Gastrocnemius medialis (tissue), 4 donors: ENCODE measurements around the gene BMPR2.

Experiments
- CTCF ChIP-seq, 5 experiments: fragments of 450-650 bp in 3 of 5; fragments of 200-600 bp in 2 of 5; sonication (generic) in 2 of 5; IDR thresholded peaks in 4 of 5; conservative IDR thresholded peaks in 1 of 5; 1 replicate in 4 of 5; 2 replicates in 1 of 5; pipeline ENCODE4 v1.5.1; 2016 to 2019; ENCODE audit warnings: antibody characterized with exemption in 5 of 5, mild to moderate bottlenecking in 3 of 5, moderate library complexity in 3 of 5
- POLR2A ChIP-seq, 2 donors: fragments of 450-650 bp; IDR thresholded peaks; one replicate each; pipeline ENCODE4 v1.6.1; 2017; ENCODE audit warnings: antibody characterized with exemption in 2 of 2, mild to moderate bottlenecking in 2 of 2, moderate library complexity in 2 of 2

GRCh38 chr2:202605174-202605573 lies 229.0 kb downstream of the BMPR2 start:
- TF ChIP-seq POLR2A (IDR thresholded peaks at IDR 0.05): no peak
- TF ChIP-seq CTCF (IDR thresholded peaks at IDR 0.05 in 4 of 5, conservative IDR thresholded peaks at IDR 0.05 in 1 of 5): no peak
